Neural cell (in vitro differentiated cells): Measurements from ENCODE around the gene FOXP2.

Experiments used
- EP300 ChIP-seq: fragments of 450-650 bp; conservative IDR thresholded peaks from 2 replicates; pipeline ENCODE4 v1.6.1; 2014; ENCODE audit warnings: antibody characterized with exemption, mild to moderate bottlenecking, moderate library complexity; ENCODE audit not compliant: poor library complexity, severe bottlenecking
- EZH2 ChIP-seq: fragments of 200-600, 300-800 bp; shearing (Covaris generic), sonication (generic); IDR thresholded peaks from 2 replicates; pipeline ENCODE4 v1.6.1; 2014; ENCODE audit warnings: antibody characterized with exemption, low read length, borderline replicate concordance, mild to moderate bottlenecking; ENCODE audit not compliant: insufficient read depth, poor library complexity, severe bottlenecking
- POLR2AphosphoS5 ChIP-seq: IDR thresholded peaks from 2 replicates; pipeline ENCODE4 v1.6.1; 2012
- RAD21 ChIP-seq: fragments of 450-650 bp; conservative IDR thresholded peaks from 2 replicates; pipeline ENCODE4 v1.6.1; 2014; ENCODE audit warnings: antibody characterized with exemption, mild to moderate bottlenecking, moderate library complexity
- TF ChIP-seq, protein P1 (sequence below): fragments of 450-650 bp; IDR thresholded peaks from 2 replicates; pipeline ENCODE4 v1.5.1; 2014; ENCODE audit warnings: antibody characterized with exemption, mild to moderate bottlenecking, moderate library complexity; ENCODE audit not compliant: poor library complexity, severe bottlenecking
- TF ChIP-seq, protein P2 (sequence below): IDR thresholded peaks from 2 replicates; pipeline ENCODE4 v1.6.1; 2012; ENCODE audit warnings: borderline replicate concordance

DNA sequence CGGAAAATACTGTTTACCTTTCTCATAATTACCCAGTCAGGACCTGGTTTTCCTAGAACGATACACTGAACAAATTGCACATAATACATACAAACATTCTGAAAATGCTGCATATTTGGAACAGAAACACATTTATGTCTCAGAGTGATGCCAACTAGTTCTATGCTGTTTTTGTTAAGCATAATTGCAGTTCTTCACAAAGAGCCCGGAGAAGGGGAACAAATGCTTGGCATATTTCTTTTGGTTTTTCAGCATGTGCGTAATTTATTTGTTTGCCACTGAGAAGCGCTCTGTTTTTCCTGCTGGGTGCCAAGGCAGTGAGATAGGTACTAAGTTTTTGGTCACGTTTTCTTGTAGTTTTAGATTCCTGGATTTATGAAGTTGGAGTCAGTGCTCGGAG, 326.3 kb downstream of the FOXP2 start:
- no peak for TF ChIP-seq EP300
- TF ChIP-seq POLR2AphosphoS5, result no peak
- no peak for TF ChIP-seq EZH2
- TF ChIP-seq, protein P1, sequence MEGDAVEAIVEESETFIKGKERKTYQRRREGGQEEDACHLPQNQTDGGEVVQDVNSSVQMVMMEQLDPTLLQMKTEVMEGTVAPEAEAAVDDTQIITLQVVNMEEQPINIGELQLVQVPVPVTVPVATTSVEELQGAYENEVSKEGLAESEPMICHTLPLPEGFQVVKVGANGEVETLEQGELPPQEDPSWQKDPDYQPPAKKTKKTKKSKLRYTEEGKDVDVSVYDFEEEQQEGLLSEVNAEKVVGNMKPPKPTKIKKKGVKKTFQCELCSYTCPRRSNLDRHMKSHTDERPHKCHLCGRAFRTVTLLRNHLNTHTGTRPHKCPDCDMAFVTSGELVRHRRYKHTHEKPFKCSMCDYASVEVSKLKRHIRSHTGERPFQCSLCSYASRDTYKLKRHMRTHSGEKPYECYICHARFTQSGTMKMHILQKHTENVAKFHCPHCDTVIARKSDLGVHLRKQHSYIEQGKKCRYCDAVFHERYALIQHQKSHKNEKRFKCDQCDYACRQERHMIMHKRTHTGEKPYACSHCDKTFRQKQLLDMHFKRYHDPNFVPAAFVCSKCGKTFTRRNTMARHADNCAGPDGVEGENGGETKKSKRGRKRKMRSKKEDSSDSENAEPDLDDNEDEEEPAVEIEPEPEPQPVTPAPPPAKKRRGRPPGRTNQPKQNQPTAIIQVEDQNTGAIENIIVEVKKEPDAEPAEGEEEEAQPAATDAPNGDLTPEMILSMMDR, result no peak
- no peak for TF ChIP-seq RAD21
- TF ChIP-seq, protein P2, sequence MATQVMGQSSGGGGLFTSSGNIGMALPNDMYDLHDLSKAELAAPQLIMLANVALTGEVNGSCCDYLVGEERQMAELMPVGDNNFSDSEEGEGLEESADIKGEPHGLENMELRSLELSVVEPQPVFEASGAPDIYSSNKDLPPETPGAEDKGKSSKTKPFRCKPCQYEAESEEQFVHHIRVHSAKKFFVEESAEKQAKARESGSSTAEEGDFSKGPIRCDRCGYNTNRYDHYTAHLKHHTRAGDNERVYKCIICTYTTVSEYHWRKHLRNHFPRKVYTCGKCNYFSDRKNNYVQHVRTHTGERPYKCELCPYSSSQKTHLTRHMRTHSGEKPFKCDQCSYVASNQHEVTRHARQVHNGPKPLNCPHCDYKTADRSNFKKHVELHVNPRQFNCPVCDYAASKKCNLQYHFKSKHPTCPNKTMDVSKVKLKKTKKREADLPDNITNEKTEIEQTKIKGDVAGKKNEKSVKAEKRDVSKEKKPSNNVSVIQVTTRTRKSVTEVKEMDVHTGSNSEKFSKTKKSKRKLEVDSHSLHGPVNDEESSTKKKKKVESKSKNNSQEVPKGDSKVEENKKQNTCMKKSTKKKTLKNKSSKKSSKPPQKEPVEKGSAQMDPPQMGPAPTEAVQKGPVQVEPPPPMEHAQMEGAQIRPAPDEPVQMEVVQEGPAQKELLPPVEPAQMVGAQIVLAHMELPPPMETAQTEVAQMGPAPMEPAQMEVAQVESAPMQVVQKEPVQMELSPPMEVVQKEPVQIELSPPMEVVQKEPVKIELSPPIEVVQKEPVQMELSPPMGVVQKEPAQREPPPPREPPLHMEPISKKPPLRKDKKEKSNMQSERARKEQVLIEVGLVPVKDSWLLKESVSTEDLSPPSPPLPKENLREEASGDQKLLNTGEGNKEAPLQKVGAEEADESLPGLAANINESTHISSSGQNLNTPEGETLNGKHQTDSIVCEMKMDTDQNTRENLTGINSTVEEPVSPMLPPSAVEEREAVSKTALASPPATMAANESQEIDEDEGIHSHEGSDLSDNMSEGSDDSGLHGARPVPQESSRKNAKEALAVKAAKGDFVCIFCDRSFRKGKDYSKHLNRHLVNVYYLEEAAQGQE, result no peak
